B cell (primary cell): ENCODE measurements around the gene SPTBN1.

Experiments
- EZH2 ChIP-seq: IDR thresholded peaks from 2 replicates; pipeline ENCODE4 v1.6.1; 2012; ENCODE audit warnings: borderline replicate concordance, low read depth, mild to moderate bottlenecking, moderate library complexity, low read length; ENCODE audit not compliant: insufficient read depth, poor library complexity, severe bottlenecking
- TF ChIP-seq, protein P1 (sequence below): fragments of 200-600 bp; IDR thresholded peaks from one replicate; pipeline ENCODE4 v1.8.0; 2022; ENCODE audit warnings: antibody characterized with exemption, mild to moderate bottlenecking

DNA sequence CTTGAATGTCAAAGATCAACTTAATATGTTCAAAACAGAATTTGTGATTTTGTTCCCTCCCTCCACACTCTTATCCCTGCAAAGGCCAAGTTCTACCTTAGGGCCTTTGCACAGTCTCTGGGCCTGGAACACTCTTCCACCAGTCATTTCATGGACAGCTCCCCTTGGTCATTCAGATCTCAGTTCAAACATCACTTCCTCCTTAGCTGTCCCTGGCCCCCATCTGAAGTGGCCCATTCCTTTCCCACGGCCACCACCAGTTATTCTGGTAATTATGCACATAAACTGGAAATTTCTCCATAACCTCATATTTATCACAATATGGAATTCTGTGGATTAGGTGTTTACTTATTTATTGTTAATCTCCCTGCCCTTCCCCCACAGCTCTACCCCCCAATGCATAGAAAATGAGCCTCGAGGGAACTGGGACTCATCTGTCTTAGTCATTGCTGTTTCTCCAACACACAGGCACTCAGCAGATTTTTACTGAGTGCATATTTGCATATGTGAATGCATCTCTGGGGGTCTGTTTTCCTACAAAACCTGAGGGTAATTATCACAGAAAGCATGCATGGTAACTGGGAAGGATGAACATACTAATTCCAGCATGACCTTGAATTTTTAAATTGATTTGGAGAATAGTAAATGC lies 35.5 kb upstream of the SPTBN1 start:
- no peak for TF ChIP-seq EZH2
- TF ChIP-seq, protein P1, sequence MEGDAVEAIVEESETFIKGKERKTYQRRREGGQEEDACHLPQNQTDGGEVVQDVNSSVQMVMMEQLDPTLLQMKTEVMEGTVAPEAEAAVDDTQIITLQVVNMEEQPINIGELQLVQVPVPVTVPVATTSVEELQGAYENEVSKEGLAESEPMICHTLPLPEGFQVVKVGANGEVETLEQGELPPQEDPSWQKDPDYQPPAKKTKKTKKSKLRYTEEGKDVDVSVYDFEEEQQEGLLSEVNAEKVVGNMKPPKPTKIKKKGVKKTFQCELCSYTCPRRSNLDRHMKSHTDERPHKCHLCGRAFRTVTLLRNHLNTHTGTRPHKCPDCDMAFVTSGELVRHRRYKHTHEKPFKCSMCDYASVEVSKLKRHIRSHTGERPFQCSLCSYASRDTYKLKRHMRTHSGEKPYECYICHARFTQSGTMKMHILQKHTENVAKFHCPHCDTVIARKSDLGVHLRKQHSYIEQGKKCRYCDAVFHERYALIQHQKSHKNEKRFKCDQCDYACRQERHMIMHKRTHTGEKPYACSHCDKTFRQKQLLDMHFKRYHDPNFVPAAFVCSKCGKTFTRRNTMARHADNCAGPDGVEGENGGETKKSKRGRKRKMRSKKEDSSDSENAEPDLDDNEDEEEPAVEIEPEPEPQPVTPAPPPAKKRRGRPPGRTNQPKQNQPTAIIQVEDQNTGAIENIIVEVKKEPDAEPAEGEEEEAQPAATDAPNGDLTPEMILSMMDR, result no peak
